Measurements from ENCODE around the gene UBE2M.
A peak's percentile ranks its signal among the peaks of the same experiment; 100 is the strongest.
"Not testable (repeated sequence)": the region's sequence is repeated elsewhere in the genome, so short reads cannot be mapped to it uniquely, and the experiment has no call there.

UBE2M gene

DNA sequence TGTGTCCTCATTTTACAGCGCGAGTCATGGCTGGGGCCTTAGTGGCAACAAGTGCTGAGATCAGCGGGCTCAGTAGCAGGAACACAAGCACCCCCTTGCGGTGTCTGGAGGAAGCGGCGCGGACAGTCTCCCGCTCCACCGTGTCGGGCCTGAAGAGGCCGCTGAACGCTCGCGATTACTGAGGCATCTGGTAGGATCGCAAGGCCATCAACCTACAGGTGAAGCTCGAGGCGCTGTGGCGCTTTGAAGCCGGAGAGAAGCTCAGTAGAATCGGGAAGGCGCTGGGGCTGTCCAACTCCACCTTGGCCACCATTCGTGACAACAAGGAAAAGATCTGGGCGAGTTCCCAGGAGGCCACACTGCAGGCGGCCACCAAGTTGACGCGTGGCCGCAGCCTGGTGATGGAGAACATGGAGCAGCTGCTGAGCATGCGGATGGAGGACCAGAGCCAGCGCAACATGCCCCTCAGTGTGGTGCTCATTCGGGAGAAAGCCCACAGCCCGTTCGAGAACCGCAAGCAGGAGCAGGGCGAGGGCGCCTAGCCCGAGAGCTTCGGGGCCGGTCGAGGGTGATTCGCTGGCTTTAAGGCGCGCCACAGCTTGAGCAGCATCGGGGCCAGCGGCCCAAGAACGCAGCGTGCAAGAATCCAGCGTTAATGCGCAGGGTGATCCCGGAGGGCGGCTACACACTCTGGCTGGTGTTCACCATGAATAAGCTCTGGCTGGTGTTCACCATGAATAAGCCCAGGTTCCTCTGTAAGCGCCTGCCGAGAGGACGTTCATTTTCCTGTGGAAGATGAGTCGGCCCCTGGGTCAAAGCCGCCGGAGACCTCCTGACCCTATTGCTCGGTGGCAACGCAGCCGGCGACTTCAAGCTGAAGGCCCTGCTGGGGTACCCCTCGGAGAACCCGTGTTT, 23.1 kb upstream of the UBE2M start:
- DNase-seq (ENCODE audit: extremely low read depth, low read depth) = peak; percentile 80
- TF ChIP-seq, protein P1, sequence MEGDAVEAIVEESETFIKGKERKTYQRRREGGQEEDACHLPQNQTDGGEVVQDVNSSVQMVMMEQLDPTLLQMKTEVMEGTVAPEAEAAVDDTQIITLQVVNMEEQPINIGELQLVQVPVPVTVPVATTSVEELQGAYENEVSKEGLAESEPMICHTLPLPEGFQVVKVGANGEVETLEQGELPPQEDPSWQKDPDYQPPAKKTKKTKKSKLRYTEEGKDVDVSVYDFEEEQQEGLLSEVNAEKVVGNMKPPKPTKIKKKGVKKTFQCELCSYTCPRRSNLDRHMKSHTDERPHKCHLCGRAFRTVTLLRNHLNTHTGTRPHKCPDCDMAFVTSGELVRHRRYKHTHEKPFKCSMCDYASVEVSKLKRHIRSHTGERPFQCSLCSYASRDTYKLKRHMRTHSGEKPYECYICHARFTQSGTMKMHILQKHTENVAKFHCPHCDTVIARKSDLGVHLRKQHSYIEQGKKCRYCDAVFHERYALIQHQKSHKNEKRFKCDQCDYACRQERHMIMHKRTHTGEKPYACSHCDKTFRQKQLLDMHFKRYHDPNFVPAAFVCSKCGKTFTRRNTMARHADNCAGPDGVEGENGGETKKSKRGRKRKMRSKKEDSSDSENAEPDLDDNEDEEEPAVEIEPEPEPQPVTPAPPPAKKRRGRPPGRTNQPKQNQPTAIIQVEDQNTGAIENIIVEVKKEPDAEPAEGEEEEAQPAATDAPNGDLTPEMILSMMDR (IDR thresholded peaks at IDR 0.05; ENCODE audit: low read depth, low read length, missing control alignments) = peak; percentile 99
- no peak overlapping the region for H3K4me3 ChIP-seq (replicated peaks; ENCODE audit: low read depth, low read length)

GRCh38 chr19:58579473-58580142, 21.2 kb upstream of the UBE2M start:
- TF ChIP-seq, protein P1 (IDR thresholded peaks at IDR 0.05; ENCODE audit: low read depth, low read length, missing control alignments) = no peak
- no peak for DNase-seq (ENCODE audit: extremely low read depth, low read depth)
- H3K4me3 ChIP-seq (replicated peaks; ENCODE audit: low read depth, low read length) = no peak overlapping the region

GRCh38 chr19:58578012-58578925, 19.9 kb upstream of the UBE2M start:
- TF ChIP-seq, protein P1 (IDR thresholded peaks at IDR 0.05; ENCODE audit: low read depth, low read length, missing control alignments) = no peak
- DNase-seq (ENCODE audit: extremely low read depth, low read depth) = no peak

GRCh38 chr19:58577581-58577980, 19.2 kb upstream of the UBE2M start:
- not testable (repeated sequence) for H3K4me3 ChIP-seq (replicated peaks; ENCODE audit: low read depth, low read length); DNase-seq (ENCODE audit: extremely low read depth, low read depth)

More at GRCh38 chr19:58578012-58578925, 19.9 kb upstream of the UBE2M start:
- H3K4me3 ChIP-seq (replicated peaks; ENCODE audit: low read depth, low read length) = no peak overlapping the region

GRCh38 chr19:58575183-58576041, 17.0 kb upstream of the UBE2M start:
- TF ChIP-seq, protein P1 (IDR thresholded peaks at IDR 0.05; ENCODE audit: low read depth, low read length, missing control alignments) = no peak
- peak; percentile 68 for DNase-seq (ENCODE audit: extremely low read depth, low read depth)
- peak overlapping the region; percentile 66 for H3K4me3 ChIP-seq (replicated peaks; ENCODE audit: low read depth, low read length)

DNA sequence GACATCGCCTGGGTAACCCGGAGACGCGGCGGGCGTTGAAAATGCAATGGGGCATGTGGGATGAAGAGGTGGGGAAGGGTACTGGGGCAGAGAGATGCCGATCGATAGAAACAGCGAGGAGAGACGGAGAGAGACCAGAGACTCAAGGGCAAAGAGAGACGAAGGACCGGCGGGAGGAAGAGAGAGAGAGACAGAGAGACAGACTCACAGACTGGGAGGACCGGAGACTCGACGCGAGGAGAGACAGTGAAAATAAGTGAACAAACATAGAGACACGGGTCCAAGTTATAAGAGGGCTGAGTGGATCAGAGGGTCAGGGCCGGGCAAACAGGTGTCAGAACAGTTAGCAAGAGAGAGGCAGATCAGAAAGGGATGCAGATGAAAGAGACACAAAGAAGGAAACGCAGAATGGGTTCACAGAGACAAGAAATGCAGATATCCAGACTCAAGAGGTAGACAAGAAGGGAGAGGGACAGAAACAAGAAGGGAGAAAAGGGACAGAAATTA, 15.3 kb upstream of the UBE2M start:
- DNase-seq (ENCODE audit: extremely low read depth, low read depth) = no peak
- H3K4me3 ChIP-seq (replicated peaks; ENCODE audit: low read depth, low read length) = peak overlapping the region; percentile 66
- TF ChIP-seq, protein P1 (IDR thresholded peaks at IDR 0.05; ENCODE audit: low read depth, low read length, missing control alignments) = no peak

Measured in HFF-Myc (cell line).